ENCODE results near the gene ABI2.

GRCh38 chr2:203352604-203353255 lies 24.5 kb downstream of the ABI2 start:
- TF ChIP-seq CTCF (IDR thresholded peaks at IDR 0.05; ENCODE audit: low read depth, low read length) = no peak
- no peak for TF ChIP-seq POLR2A (IDR thresholded peaks at IDR 0.05; ENCODE audit: extremely low read depth, insufficient read length)

All from NB4 (cell line).